CD4-positive, alpha-beta T cell (primary cell): ENCODE results near the gene SEMA4D. TPM values are rescaled to one million over a fixed set of nuclear protein-coding genes. Genes with fewer than 3 reads are reported as not detected.

Experiments used
- ATAC-seq: fragments of 200-7000 bp; cut with Tn5 transposase; one replicate; pipeline ENCODE4 v1.10.0; 2022; ENCODE audit warnings: mild to moderate bottlenecking; ENCODE audit not compliant: poor library complexity
- CTCF ChIA-PET: fragments of 350-600 bp; sonication (Branson Sonifier 250); formaldehyde crosslinking; loops from one replicate; lab custom pipeline; 2021; ENCODE audit warnings: antibody characterized with exemption, inconsistent platforms; lab: Charles Lee
- POLR2A ChIA-PET: fragments of 350-600 bp; sonication (Branson Sonifier 250); formaldehyde crosslinking; loops from one replicate; lab custom pipeline; 2021; ENCODE audit warnings: antibody characterized with exemption, inconsistent platforms; lab: Charles Lee
- DNase-seq, 14 experiments: peaks; one replicate each; pipeline ENCODE4 v3.0.0-alpha.2; 2013 to 2020; ENCODE audit warnings: mixed read lengths in 2 of 14
- H3K27ac ChIP-seq, 2 donors: one replicate each; pipeline versions ENCODE4 v1.5.1 to v1.7.0; 2013; ENCODE audit warnings: low read length in 2 of 2, low read depth in 1 of 2, mild to moderate bottlenecking in 1 of 2
- H3K27me3 ChIP-seq, 2 experiments: 1 replicate in 1 of 2; 2 replicates in 1 of 2; pipeline versions ENCODE4 v1.6.1 to v1.7.0; 2013; ENCODE audit warnings: low read length in 2 of 2, control low read depth in 1 of 2, mild to moderate bottlenecking in 1 of 2, moderate library complexity in 1 of 2; ENCODE audit not compliant: insufficient read depth in 2 of 2, control insufficient read depth in 1 of 2
- H3K36me3 ChIP-seq: one replicate; pipeline ENCODE4 v1.6.1; 2013; ENCODE audit warnings: low read length, control low read depth; ENCODE audit not compliant: insufficient read depth
- H3K4me1 ChIP-seq: one replicate; pipeline ENCODE4 v1.6.1; 2013; ENCODE audit warnings: low read length, control low read depth; ENCODE audit not compliant: insufficient read depth
- H3K4me3 ChIP-seq: one replicate; pipeline ENCODE4 v1.5.1; 2013; ENCODE audit warnings: mild to moderate bottlenecking, low read length, moderate library complexity
- H3K9me3 ChIP-seq, 2 experiments: 1 replicate in 1 of 2; 2 replicates in 1 of 2; pipeline versions ENCODE4 v1.6.1 to v1.7.0; 2013; ENCODE audit warnings: low read length in 2 of 2, mild to moderate bottlenecking in 2 of 2, control low read depth in 1 of 2, moderate library complexity in 1 of 2; ENCODE audit not compliant: control insufficient read depth in 1 of 2, insufficient read depth in 1 of 2
- H3K27ac Mint-ChIP-seq: one replicate; pipeline ENCODE4 v1.8.0; 2020; ENCODE audit warnings: mixed read lengths
- H3K27me3 Mint-ChIP-seq: one replicate; pipeline ENCODE4 v1.8.0; 2021; ENCODE audit warnings: mixed read lengths
- H3K36me3 Mint-ChIP-seq: one replicate; pipeline ENCODE4 v1.8.0; 2021; ENCODE audit warnings: low read depth, mixed read lengths
- H3K4me1 Mint-ChIP-seq: one replicate; pipeline ENCODE4 v1.8.0; 2021; ENCODE audit warnings: low read depth, mixed read lengths
- H3K4me3 Mint-ChIP-seq: one replicate; pipeline ENCODE4 v1.8.0; 2020; ENCODE audit warnings: mild to moderate bottlenecking, mixed read lengths
- H3K9me3 Mint-ChIP-seq: one replicate; pipeline ENCODE4 v1.8.0; 2020; ENCODE audit warnings: mixed read lengths
- CTCF ChIP-seq: fragments of 200-600 bp; IDR thresholded peaks from one replicate; pipeline ENCODE4 v1.8.0; 2022; ENCODE audit warnings: antibody characterized with exemption, mild to moderate bottlenecking
- intact Hi-C, 2 experiments: fragments of 100-400 bp; cut with DNase I in 1 of 2; cut with micrococcal nuclease in 1 of 2; formaldehyde crosslinking; loops; one replicate each; pipeline versions ENCODE4 v1.15.1 to v1.9.0; 2023 to 2025; cut with DNase I, micrococcal nuclease
- total RNA-seq, 174 experiments: library from RNA in 2 of 174; stranded (reverse) in 2 of 174; gene quantifications; one replicate each; pipeline ENCODE4 v1.2.3 and lab custom pipeline; 2021 to 2026

SEMA4D gene
- total RNA-seq, 2 experiments from 2014 or later = 399 to 430 TPM

- H3K4me1 ChIP-seq = no peaks in the 10 kb centered on the region
- H3K4me1 Mint-ChIP-seq = peaks cover 13% of the 10 kb centered on the region
- no peak overlapping the region for H3K4me3 Mint-ChIP-seq
- H3K4me3 ChIP-seq = no peak overlapping the region
- no peaks in the 10 kb centered on the region for H3K9me3 Mint-ChIP-seq
- no peak overlapping the region for H3K27ac ChIP-seq
- peaks cover 100% of the 10 kb centered on the region for H3K36me3 Mint-ChIP-seq
- no peaks in the 10 kb centered on the region for H3K9me3 ChIP-seq
- peaks cover 100% of the 10 kb centered on the region for H3K36me3 ChIP-seq
- ATAC-seq = no peak
- no peak for TF ChIP-seq CTCF
- no peak for DNase-seq
- no peak overlapping the region for H3K27ac Mint-ChIP-seq
- ChIA-PET POLR2A (interaction anchor here (0.6 to 1.4 kb wide), 2 partner anchors 10 to 16 kb away, joined by 3 read pairs; no protein-coding TSS in a partner anchor), CTCF (interaction anchor here (1.3 kb wide), 1 partner anchor 207 kb away, joined by 3 read pairs; no protein-coding TSS in a partner anchor)
- H3K27me3 ChIP-seq = no peaks in the 10 kb centered on the region
- H3K27me3 Mint-ChIP-seq = no peaks in the 10 kb centered on the region
- intact Hi-C loops = no loop called here
Measured at GRCh38 chr9:89342213-89342612, 155.7 kb downstream of the SEMA4D start.

GRCh38 chr9:89340332-89340731, 157.6 kb downstream of the SEMA4D start:
- DNase-seq = no peak
- Mint-ChIP-seq H3K36me3 (peaks cover 96% of the 10 kb centered on the region), H3K27me3 (no peaks in the 10 kb centered on the region), H3K27ac (no peak overlapping the region), H3K4me3 (no peak overlapping the region), H3K9me3 (no peaks in the 10 kb centered on the region), H3K4me1 (peaks cover 13% of the 10 kb centered on the region)
- H3K27me3 ChIP-seq = no peaks in the 10 kb centered on the region
- peaks cover 96% of the 10 kb centered on the region for H3K36me3 ChIP-seq
- H3K4me1 ChIP-seq = no peaks in the 10 kb centered on the region
- CTCF ChIA-PET = no interaction called here
- POLR2A ChIA-PET = no interaction called here
- no peaks in the 10 kb centered on the region for H3K9me3 ChIP-seq
- ATAC-seq = peak; percentile 32
- no peak for TF ChIP-seq CTCF
- intact Hi-C loops = no loop called here
- H3K27ac ChIP-seq = no peak overlapping the region
- no peak overlapping the region for H3K4me3 ChIP-seq

- no peaks in the 10 kb centered on the region for H3K4me1 ChIP-seq
- H3K9me3 ChIP-seq = no peaks in the 10 kb centered on the region
- no peaks in the 10 kb centered on the region for H3K27me3 Mint-ChIP-seq
- peaks cover 13% of the 10 kb centered on the region for H3K4me1 Mint-ChIP-seq
- no peak overlapping the region for H3K27ac ChIP-seq
- ATAC-seq (no peak), DNase-seq (no peak)
- H3K4me3 ChIP-seq = no peak overlapping the region
- peaks cover 96% of the 10 kb centered on the region for H3K36me3 Mint-ChIP-seq
- H3K27ac Mint-ChIP-seq = no peak overlapping the region
- no peaks in the 10 kb centered on the region for H3K9me3 Mint-ChIP-seq
- intact Hi-C loops = no loop called here
- no peak overlapping the region for H3K4me3 Mint-ChIP-seq
- H3K27me3 ChIP-seq = no peaks in the 10 kb centered on the region
- ChIA-PET CTCF (no interaction called here), POLR2A (no interaction called here)
- TF ChIP-seq CTCF = no peak
- peaks cover 95% of the 10 kb centered on the region for H3K36me3 ChIP-seq
Measured at GRCh38 chr9:89339807-89340206, 158.1 kb downstream of the SEMA4D start.
